Left lobe of liver (tissue), 2 donors: ENCODE results near the gene SLC25A21. TPM values are rescaled to one million over a fixed set of nuclear protein-coding genes. Genes with fewer than 3 reads are reported as not detected.

ENCODE experiments used
- ATAC-seq: fragments of 200-7000 bp; cut with Tn5 transposase; one replicate; pipeline ENCODE4 v1.9.1; 2020; ENCODE audit warnings: mild to moderate bottlenecking, moderate library complexity
- DNase-seq: peaks from one replicate; pipeline ENCODE4 v3.0.0-alpha.2; 2020; ENCODE audit warnings: low spot score
- total RNA-seq: library from RNA; stranded (reverse); gene quantifications from one replicate; pipeline ENCODE4 v1.2.1, GENCODE V29; 2021
- donor health status: DM: no; HTN: no; CAD: no; lungs with moderate emphysema.
- donor health status: DM: no; HTN: yes; CAD: no.

The SLC25A21 gene
- total RNA-seq, 1 donor from 2014 or later, result 0.25 TPM

DNA sequence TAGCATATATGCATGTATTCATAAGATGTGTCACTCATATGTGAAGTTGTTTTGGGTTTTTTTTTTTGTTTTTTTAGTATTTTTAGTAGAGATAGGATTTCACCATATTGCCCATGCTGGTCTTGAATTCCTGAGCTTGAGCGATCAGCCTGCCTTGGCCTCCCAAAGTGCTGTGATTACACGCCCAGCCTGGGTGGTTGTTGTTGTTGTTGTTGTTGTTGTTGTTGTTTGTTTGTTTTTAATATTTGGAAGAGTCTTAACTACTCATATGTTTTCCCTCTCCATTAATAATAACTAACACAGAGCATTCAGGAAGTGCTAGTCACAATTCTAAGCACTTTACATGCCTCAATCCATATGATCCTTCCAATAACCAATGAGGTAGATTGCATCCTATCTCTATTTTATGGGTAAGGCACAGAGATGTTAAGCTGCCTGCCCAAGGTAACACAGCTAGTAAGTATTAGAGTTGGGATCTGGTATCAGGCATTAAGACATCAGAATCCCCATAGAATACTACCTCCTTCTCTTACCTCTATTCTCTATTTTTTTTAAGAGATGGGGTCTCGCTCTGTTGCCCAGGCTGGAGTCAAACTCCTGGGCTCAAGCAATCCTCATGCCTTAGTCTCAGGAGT is 27.6 kb downstream of the SLC25A21 start:
- no peak for ATAC-seq
- no peak for DNase-seq

DNA sequence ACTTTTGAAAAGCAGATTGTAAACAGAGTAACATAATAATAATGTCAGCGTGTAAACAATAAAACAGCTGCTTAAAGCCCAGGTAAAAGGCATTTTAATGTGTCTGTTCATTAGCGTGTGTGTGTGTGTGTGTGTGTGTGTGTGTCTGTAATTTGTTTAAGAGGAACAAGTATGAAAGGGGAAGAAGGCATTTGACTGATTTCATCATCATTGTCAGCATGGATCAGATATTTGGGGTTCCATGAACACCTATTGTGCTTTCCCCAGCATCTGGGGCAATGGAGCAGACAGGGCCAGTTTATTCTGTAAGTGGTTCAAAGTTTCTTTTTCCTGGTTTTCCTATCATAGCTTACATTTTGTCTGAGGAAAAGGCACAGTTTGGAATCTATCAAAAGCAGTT is 28.9 kb downstream of the SLC25A21 start:
- no peak for DNase-seq
- no peak for ATAC-seq

DNA sequence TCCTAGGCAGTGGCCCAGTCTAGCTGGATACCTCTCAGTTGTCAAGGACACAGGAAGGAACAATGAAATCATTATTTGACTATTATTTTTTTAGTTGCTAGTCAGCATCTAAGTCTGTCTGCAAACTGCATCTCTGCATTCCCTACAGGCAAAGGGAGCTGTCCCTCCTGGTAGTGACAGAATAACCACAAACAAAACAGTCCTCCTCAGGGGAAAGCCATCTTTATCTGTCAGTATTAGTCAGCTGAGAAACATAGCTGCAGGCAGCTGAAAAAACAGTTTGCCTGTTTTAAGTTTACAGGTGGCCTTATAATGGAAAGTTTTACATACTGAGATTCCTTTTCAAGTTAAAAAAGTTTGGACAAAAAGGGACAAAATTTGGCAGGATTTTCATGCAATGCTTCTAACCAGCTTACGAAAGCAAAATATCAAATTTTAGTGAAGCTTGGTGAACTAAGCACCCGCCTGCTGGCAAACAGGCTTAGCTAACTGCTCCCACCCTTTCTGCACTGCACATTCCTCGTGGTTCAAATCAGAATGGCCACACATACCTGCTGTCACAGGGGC is 29.5 kb downstream of the SLC25A21 start:
- no peak for DNase-seq
- ATAC-seq, result no peak

DNA sequence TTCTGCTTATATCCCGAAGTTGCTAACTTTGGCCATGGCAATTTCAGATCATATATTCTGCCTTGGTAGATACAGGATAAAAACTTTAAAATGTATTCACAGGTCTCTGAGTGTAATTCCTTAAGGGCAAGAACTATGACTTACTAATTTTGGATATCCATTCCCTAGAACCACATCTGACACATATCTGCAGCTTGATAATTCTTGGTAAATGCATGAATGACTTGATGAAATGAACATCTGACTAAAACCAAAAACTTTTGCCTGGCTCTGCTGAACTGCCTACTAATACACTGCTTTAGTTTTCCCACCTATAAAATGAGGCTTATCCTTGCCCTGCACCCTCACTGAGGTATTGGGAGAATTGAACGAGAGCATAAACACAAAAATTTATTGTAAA is 32.2 kb downstream of the SLC25A21 start:
- DNase-seq (no peak), ATAC-seq (no peak)

DNA sequence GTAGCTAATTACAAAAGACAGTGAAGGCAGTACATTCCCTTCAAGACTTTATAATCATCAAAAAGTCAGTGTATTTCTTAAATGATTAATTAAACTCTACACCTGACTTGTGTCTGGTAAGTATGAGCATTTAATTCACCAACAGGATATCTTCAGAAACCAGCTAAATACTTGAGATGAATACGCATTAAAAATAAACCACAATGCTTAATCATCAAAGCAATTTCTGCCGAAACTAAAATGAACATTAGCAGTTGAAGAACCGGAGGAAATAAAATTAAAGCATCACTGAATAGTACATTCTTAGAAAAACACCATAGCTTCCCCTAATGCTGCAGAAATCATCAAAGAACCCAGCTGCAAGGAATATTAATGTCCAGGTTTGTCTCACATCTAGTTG is 32.7 kb downstream of the SLC25A21 start:
- DNase-seq (no peak), ATAC-seq (no peak)

DNA sequence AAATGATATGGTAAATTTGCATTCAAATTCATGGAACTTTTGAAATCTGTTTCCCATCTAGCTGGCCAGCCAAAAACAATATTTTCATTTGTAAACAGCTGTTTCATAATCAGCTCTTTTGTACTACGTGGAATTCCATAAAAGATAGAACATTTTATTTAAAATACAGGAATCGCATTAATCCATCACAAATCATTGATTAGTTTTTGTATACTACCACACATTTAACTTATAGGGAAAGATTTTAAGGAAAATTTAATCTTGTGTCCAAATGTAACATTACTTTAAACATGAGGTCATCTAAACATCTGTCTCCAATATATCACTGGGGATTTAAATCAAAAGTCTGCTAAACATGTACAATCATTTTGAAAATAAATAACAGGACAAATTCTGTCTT is 33.5 kb downstream of the SLC25A21 start:
- ATAC-seq (no peak), DNase-seq (no peak)

DNA sequence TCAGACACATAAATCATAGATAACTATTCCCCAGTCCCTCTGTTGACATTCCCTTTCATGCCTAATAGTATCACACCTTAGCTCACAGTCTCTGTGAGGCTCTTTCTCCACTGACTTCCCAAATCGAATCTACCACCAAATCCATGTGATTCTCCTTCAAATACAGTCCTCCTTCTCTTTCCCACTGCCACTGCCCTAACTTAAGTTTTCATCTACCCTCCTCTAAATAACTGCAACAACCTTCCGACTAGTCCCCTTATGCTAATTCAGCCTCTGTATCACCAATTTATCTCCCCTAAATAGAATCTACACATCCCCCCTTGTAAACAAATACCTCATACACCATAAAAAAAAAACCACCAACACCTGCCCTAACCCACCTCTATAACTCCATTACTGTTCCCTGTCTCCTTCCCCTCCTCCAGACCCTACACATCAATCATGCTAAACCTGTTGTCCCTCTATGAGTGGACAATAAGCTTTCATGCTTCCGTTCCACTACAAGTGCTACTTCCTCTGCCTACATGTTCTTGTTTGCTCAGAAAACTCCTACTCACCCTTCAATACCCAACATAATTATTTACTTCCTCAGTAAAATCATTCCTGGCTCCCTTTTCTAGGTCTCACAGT is 39.0 kb downstream of the SLC25A21 start:
- ATAC-seq, result no peak
- DNase-seq, result no peak

DNA sequence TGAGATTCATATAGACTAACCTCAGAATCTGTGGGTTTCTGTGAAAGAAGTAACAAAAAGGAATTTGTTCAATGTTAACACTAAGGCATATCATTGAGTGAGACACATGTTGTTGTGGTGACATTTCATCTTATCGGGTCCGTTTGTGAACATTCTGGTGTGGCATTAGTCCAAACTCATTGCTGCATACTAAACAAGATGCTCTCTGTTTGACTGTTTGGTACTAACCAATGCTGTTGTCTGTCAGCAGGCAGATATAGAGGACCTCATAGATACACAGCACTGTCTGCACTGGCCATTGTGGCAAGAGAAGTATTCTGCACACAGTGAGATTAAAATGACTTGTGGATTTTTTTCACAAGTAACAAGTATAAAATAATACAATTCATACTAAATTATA is 41.2 kb downstream of the SLC25A21 start:
- ATAC-seq (no peak), DNase-seq (no peak)

DNA sequence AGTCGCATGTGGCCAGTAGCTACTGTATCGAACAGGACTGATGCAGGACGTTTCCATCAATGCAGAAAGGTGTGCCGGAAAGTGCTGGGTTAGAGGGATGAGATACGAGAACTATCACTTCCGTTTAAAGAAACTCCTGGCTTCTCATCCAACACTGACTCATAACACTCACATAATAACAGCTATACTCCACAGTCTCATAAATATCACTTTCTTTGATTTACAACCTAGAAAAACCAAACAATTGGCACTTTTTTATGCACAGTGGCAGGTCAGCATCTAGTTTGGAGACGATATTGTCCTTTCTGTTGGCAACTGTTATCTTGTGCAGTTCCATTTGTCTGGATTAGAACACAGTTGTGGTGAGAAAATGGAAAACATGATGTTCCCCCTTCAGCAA is 43.4 kb downstream of the SLC25A21 start:
- no peak for ATAC-seq
- DNase-seq, result no peak

DNA sequence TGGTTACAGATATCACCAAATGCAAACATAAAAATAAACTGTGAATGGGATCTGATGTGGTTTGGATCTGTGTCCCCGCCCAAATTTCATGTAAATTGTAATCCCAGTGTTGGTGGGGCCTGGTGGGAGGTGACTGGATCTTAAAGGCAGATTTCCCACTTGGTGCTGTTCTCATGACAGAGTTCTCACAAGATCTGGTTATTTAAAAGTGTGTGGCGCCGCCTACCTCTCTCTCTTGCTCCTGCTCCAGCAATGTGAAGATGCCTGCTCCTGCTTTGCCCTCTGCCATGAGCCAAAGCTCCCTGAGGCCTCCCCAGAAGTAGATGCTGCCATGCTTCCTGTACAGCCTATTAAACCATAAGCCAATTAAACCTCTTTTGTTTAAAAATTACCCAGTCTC is 47.8 kb downstream of the SLC25A21 start:
- DNase-seq (no peak), ATAC-seq (no peak)

DNA sequence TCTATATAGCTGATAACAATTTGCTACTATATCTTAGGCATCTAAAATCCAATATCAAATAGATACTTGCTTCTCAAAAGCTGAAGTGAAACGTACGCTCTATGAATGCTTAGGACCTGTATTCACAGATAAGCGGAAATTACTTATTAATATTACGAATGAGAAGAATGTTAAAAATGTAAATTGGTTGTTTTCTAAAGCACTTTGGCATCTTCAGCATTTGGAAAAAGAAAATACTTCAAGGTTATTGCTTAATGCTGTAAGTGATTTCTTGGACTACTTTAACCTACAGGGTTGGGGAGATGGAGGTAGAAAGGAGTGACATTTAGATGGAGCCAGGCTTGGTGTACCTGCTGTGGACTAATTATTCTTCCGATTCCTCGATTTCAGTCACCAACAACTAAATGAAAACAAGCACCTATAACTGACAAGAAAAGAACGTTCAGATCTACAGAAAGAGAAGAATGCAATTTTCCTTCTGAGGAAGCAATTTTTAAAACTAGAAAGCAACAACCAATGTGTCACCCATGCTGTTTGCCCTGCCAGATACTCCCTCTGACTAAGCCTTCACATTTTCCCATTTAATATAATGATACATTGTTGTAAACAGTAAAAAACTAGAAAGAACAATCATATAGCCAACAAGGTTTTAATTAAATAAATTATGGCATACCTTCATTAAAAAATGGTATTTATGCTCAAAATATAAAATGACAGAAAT is 49.3 kb downstream of the SLC25A21 start:
- DNase-seq, result no peak
- no peak for ATAC-seq

DNA sequence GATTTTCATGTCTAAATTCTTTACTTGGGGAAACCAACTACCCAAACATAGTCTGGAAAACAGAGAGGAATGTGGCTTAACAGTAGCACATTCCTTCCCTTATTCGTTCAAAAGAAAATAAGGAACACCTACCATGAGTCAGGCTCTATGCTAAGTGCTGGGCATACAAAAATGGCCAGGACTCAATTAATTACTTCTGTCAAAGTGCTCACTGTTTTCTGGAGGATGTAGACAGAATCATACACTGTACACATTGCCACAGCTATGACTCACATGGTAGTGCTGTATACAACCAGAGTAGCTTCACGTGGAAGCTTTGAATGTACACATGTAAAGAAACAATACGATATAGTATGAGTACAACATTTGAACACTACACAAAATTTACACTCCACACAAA is 50.1 kb downstream of the SLC25A21 start:
- no peak for DNase-seq

DNA sequence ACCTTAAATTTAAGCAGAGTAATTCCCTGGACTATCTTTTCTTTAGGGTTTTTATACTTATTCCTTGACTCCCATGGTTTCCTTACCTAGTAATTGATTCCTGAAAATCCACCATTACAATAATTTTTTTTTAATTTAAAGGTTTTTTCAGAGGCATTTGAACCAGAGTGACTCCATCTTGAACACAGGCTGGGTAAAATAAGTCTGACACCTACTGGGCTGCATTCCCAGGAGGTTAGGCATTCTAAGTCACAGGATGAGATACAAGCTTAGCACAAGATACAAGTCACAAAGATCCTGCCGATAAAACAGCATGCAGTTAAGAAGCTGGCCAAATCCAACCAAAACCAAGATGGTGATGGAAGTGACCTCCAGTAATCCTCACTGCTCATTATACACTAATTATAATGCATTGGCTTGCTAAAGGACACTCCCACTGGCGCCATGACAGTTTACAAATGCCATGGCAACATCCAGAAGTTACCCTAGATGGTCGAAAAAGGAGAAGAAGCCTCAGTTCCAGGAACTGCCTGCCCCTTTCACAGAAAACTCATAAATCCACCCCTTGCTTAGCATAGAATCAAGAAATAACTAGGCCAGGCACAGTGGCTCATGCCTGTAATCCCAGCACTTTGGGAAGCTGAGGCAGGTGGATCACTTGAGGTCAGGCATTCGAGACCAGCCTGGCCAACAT is 53.6 kb downstream of the SLC25A21 start:
- no peak for DNase-seq
- ATAC-seq, result no peak

More for the DNA sequence above, 50.1 kb downstream of the SLC25A21 start:
- no peak for ATAC-seq

DNA sequence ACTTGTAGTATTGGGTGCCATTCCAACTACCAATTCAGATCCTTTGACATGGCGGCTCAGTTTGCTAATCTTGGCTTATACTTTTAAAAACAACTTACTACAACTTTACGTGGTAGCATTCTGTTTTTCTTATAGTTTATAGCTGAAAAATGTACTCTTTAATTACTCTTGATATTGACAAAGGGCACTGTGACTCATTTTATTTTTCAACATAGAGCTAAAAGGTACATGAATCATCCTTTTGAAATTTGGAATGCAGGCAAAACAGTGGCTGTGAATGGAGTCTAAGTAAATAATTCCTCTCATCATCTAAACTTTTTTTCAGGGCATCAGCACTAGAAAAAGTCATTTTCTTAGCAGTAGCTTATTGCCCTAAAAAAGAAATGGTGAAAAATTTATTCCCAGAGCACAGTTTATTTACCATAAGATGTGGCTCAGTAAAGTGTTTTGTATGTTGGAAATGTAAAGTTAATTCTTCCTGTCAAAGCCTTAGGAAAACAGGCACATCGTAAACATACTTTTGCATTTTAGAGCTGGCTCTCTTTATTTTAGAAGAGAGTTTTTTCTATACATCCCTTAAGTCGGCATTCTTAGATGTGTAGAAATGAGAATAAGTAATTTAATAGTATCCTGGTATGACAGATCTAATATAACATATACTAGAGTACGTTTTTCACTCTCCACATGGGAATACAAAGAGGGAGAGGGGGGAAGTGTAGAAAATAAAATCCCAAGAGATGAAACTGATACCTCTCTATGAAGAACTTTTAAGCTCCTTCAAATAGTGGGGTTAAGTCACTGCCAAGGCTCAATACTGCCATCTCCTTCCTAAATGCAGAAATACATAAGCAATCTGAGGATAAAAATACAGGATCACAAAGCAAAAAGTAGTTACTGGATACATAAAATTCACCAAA is 55.2 kb downstream of the SLC25A21 start:
- ATAC-seq (no peak), DNase-seq (no peak)

DNA sequence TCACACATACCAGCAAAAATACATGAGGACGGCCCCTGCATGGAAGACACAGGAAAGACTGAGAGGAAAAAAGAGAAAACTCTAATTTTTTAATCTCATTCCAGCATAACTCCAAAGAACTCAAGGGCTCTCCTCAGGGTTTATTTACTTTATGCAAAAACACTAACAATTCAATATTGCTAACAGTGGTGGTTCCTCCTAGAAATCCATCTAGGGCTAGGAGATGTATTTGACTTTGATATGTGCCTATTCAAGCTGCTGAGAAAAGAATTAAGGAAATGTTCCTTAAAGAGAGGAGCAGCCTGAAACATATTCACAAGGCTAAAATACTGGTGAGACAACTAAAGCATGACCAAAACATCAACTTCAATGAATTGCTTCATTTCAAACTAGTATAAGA is 57.0 kb downstream of the SLC25A21 start:
- DNase-seq (no peak), ATAC-seq (no peak)

DNA sequence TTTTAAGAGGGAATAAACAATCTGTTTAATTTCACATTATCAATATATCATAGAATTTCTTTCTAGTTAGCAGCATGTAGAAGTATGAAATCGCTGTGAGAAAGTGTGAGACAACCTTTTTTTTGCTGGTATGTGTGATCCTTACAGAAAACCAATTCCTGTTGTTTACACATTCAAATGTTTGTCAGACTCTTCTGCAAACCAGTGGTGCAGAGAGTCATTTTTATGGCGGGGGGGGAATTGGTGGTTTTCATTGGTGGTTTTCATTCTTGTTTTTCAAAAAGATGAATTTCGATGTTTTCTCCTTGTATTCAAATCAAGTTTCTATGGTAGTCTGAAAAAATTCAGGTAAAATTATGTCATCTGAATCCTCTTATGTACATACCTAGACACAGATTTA is 57.8 kb downstream of the SLC25A21 start:
- DNase-seq (no peak), ATAC-seq (no peak)

DNA sequence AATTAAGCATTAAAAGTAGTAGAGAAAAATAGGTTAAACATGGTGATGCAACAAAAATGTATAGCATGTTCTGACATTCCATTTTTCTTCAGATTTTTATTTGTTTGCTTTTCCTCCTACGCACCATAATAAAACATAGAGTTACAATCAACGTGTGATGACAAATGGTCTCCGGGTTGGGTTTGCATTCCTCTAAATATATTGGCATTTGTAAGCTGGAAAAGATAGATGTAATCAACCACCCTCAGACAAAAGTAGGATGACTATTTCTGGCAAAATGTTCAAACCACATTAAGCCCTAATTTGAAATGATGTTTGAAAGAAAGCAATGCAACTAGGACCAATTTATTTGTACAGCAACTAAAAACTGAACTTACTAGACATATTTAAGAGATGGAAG is 58.4 kb downstream of the SLC25A21 start:
- DNase-seq (no peak), ATAC-seq (no peak)

DNA sequence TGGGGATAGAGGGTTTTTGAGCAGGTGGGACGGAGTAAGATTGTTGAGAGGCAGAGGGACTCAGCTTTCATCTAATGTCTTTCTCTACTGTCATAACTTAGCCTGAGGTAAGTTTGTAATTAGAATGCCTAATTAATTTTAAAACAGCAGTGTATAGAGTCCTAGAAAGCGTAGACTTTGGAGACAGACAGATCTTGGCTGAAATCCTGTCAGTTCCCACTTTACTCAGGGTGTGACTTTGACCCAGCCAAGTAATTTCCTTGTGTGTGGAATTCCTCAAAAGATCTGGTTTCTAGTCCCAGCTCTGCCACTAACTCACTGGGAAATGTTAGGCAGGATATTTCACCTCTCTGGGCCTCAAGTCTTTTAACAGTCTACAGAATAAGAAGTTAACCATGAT is 74.3 kb downstream of the SLC25A21 start:
- DNase-seq, result no peak
- ATAC-seq, result no peak

DNA sequence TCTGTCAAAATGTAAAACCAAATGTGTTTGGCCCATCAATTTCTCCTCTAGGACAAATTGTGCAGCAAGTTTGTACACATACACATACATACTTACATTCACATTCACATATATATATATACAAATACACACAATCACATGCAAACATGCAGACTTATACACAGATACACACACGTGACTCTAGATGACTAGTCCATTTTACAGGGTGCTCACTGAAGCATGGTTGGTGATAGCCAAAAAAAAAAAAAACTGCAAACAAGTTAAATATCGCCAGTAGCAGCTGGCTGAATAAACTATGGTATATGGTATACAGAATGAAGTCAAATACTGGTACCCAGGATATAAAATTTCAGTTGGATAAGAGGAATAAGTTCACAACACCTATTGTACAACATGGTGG is 77.9 kb downstream of the SLC25A21 start:
- ATAC-seq (no peak), DNase-seq (no peak)

DNA sequence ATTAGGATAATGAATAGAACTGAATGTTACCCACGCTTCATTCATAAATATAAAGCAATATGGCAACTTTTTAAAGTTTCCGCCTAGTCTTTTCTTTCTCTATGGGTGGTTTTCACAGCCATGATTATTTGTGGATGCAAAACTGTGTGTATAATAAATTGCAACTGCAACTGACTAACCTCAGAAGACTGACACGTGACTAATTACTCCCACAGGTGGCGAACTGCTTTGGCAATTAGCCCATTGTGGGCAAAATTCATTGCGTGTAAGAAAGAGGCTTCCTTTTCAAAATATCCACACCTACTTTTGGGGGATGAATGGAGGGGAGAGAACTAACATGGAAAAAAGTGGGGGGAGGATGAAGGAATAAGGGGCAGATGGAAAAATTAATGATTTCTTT is 79.0 kb downstream of the SLC25A21 start:
- ATAC-seq (no peak), DNase-seq (no peak)
